ENCODE data around the gene POLL. TPM values are rescaled to one million over a fixed set of nuclear protein-coding genes. Genes with fewer than 3 reads are reported as not detected.
A peak's percentile ranks its signal among the peaks of the same experiment; 100 is the strongest.

The POLL gene
- total RNA-seq, 1 experiment from 2014 or later = 40.7 TPM

GRCh38 chr10:101545898-101546297 lies 42.2 kb downstream of the POLL start:
- ChIA-PET CTCF (interaction anchor here (1.2 kb wide), 1 partner anchor 25 kb away, joined by 5 read pairs; no protein-coding TSS in a partner anchor), POLR2A (interaction anchor here (0.7 kb wide), 1 partner anchor 21 kb away, joined by 3 read pairs; no protein-coding TSS in a partner anchor)
- Mint-ChIP-seq H3K27ac (ENCODE audit: low read depth, unreplicated experiment) (no peak overlapping the region), H3K9me3 (ENCODE audit: unreplicated experiment) (no peaks in the 10 kb centered on the region), H3K27me3 (ENCODE audit: insufficient read depth, unreplicated experiment) (no peaks in the 10 kb centered on the region), H3K4me3 (ENCODE audit: unreplicated experiment) (no peak overlapping the region), H3K36me3 (ENCODE audit: insufficient read depth, unreplicated experiment) (peaks cover 18% of the 10 kb centered on the region), H3K4me1 (ENCODE audit: insufficient read depth, unreplicated experiment) (no peaks in the 10 kb centered on the region)
- TF ChIP-seq CTCF (IDR thresholded peaks at IDR 0.05; ENCODE audit: unreplicated experiment) = no peak
- DNase-seq (ENCODE audit: unreplicated experiment) = no peak
- no TSS peak for BruUV-seq (replicated peaks)
- intact Hi-C loops (cut with micrococcal nuclease) = no loop called here

GRCh38 chr10:101538446-101538845 lies 49.6 kb downstream of the POLL start:
- no peaks in the 10 kb centered on the region for H3K27me3 Mint-ChIP-seq (ENCODE audit: insufficient read depth, unreplicated experiment)
- H3K36me3 Mint-ChIP-seq (ENCODE audit: insufficient read depth, unreplicated experiment) = peaks cover 56% of the 10 kb centered on the region
- H3K9me3 Mint-ChIP-seq (ENCODE audit: unreplicated experiment) = no peaks in the 10 kb centered on the region
- ChIA-PET CTCF (interaction anchor here (0.9 to 2.2 kb wide), 3 partner anchors 8 to 71 kb away, joined by 5 to 9 read pairs (median 5); no protein-coding TSS in a partner anchor), POLR2A (no interaction called here)
- BruUV-seq (replicated peaks) = no TSS peak
- TF ChIP-seq CTCF (IDR thresholded peaks at IDR 0.05; ENCODE audit: unreplicated experiment) = no peak
- H3K4me3 Mint-ChIP-seq (ENCODE audit: unreplicated experiment) = no peak overlapping the region
- intact Hi-C loops (cut with micrococcal nuclease) = no loop called here
- no peak overlapping the region for H3K27ac Mint-ChIP-seq (ENCODE audit: low read depth, unreplicated experiment)
- DNase-seq (ENCODE audit: unreplicated experiment) = no peak
- H3K4me1 Mint-ChIP-seq (ENCODE audit: insufficient read depth, unreplicated experiment) = no peaks in the 10 kb centered on the region

GRCh38 chr10:101536800-101537199 lies 51.3 kb downstream of the POLL start:
- H3K4me3 Mint-ChIP-seq (ENCODE audit: unreplicated experiment) = no peak overlapping the region
- peaks cover 60% of the 10 kb centered on the region for H3K36me3 Mint-ChIP-seq (ENCODE audit: insufficient read depth, unreplicated experiment)
- H3K9me3 Mint-ChIP-seq (ENCODE audit: unreplicated experiment) = no peaks in the 10 kb centered on the region
- ChIA-PET POLR2A (no interaction called here), CTCF (interaction anchor here (0.6 to 2.2 kb wide), 9 partner anchors 11 to 251 kb away, joined by 3 to 9 read pairs (median 4); no protein-coding TSS in a partner anchor)
- DNase-seq (ENCODE audit: unreplicated experiment) = peak; percentile 51
- no peaks in the 10 kb centered on the region for H3K27me3 Mint-ChIP-seq (ENCODE audit: insufficient read depth, unreplicated experiment)
- H3K4me1 Mint-ChIP-seq (ENCODE audit: insufficient read depth, unreplicated experiment) = no peaks in the 10 kb centered on the region
- no TSS peak for BruUV-seq (replicated peaks)
- no peak overlapping the region for H3K27ac Mint-ChIP-seq (ENCODE audit: low read depth, unreplicated experiment)
- TF ChIP-seq CTCF (IDR thresholded peaks at IDR 0.05; ENCODE audit: unreplicated experiment) = peak; percentile 47
- intact Hi-C loops (cut with micrococcal nuclease) = loop anchor here (2.0 kb wide), 1 partner anchor 34 kb away; no protein-coding TSS in a partner anchor

- CTCF ChIA-PET = interaction anchor here (0.6 to 2.0 kb wide), 8 partner anchors 8 to 472 kb away, joined by 3 to 5 read pairs (median 4); no protein-coding TSS in a partner anchor
These were observed 52.1 kb downstream of the POLL start for GRCh38 chr10:101535949-101536348.

More at GRCh38 chr10:101535949-101536348, 52.1 kb downstream of the POLL start:
- POLR2A ChIA-PET = no interaction called here
- BruUV-seq (replicated peaks) = no TSS peak
- intact Hi-C loops (cut with micrococcal nuclease) = loop anchor here (2.0 kb wide), 1 partner anchor 35 kb away; no protein-coding TSS in a partner anchor
- Mint-ChIP-seq H3K4me3 (ENCODE audit: unreplicated experiment) (no peak overlapping the region), H3K36me3 (ENCODE audit: insufficient read depth, unreplicated experiment) (peaks cover 60% of the 10 kb centered on the region), H3K9me3 (ENCODE audit: unreplicated experiment) (no peaks in the 10 kb centered on the region), H3K27ac (ENCODE audit: low read depth, unreplicated experiment) (no peak overlapping the region), H3K27me3 (ENCODE audit: insufficient read depth, unreplicated experiment) (no peaks in the 10 kb centered on the region), H3K4me1 (ENCODE audit: insufficient read depth, unreplicated experiment) (no peaks in the 10 kb centered on the region)
- no peak for TF ChIP-seq CTCF (IDR thresholded peaks at IDR 0.05; ENCODE audit: unreplicated experiment)
- no peak for DNase-seq (ENCODE audit: unreplicated experiment)
